Measurements from ENCODE around the gene CARMIL3. TPM values are rescaled to one million over a fixed set of nuclear protein-coding genes. Genes with fewer than 3 reads are reported as not detected.
"Not testable (repeated sequence)": the region's sequence is repeated elsewhere in the genome, so short reads cannot be mapped to it uniquely, and the experiment has no call there.

The CARMIL3 gene
- total RNA-seq, 1 donor from 2014 or later = 1.2 TPM

- H3K9me3 ChIP-seq = peaks cover 10% of the 10 kb centered on the region
- peak in 1 of 2 donors; percentile 84 for DNase-seq (ENCODE audit: extremely low spot score in 2 of 2)
- TF ChIP-seq CTCF (IDR thresholded peaks at IDR 0.05) = no peak
- TF ChIP-seq POLR2A (IDR thresholded peaks at IDR 0.05) = no peak
- no peak for TF ChIP-seq POLR2AphosphoS5 (IDR thresholded peaks at IDR 0.05; ENCODE audit: insufficient read depth in 1 of 2, low read depth in 1 of 2)
- intact Hi-C loops (cut with DNase I) = no loop called here
- no peaks in the 10 kb centered on the region for H3K27me3 ChIP-seq
- no peak overlapping the region for H3K27ac ChIP-seq
- H3K4me1 ChIP-seq = peaks cover 20% of the 10 kb centered on the region
- no peak overlapping the region for H3K4me3 ChIP-seq
- no peaks in the 10 kb centered on the region for H3K36me3 ChIP-seq
Measured at GRCh38 chr14:24032727-24033418, 18.9 kb upstream of the CARMIL3 start.

- Histone ChIP-seq H3K27ac (peak overlapping the region; percentile 88), H3K9me3 (peaks cover 10% of the 10 kb centered on the region), H3K4me1 (peaks cover 20% of the 10 kb centered on the region), H3K4me3 (peak overlapping the region; percentile 59 to 67)
- DNase-seq (ENCODE audit: extremely low spot score in 2 of 2); H3K36me3 ChIP-seq; H3K27me3 ChIP-seq; intact Hi-C loops (cut with DNase I): not testable (repeated sequence)
Measured at GRCh38 chr14:24035769-24036168, 16.0 kb upstream of the CARMIL3 start.

GRCh38 chr14:24036169-24036962, 15.4 kb upstream of the CARMIL3 start:
- DNase-seq (ENCODE audit: extremely low spot score in 2 of 2) = peak in 1 of 2 donors; percentile 88
- H3K9me3 ChIP-seq = peaks cover 10% of the 10 kb centered on the region
- no peaks in the 10 kb centered on the region for H3K27me3 ChIP-seq
- peak overlapping the region; percentile 59 to 67 for H3K4me3 ChIP-seq
- H3K4me1 ChIP-seq = peaks cover 20% of the 10 kb centered on the region
- peak overlapping the region; percentile 88 for H3K27ac ChIP-seq
- peak in 1 of 2 donors; percentile 64 for TF ChIP-seq POLR2AphosphoS5 (IDR thresholded peaks at IDR 0.05; ENCODE audit: insufficient read depth in 1 of 2, low read depth in 1 of 2)
- TF ChIP-seq CTCF (IDR thresholded peaks at IDR 0.05) = peak; percentile 48 to 80 (median 64)
- TF ChIP-seq POLR2A (IDR thresholded peaks at IDR 0.05) = no peak
- no peaks in the 10 kb centered on the region for H3K36me3 ChIP-seq
- intact Hi-C loops (cut with DNase I) = no loop called here

- intact Hi-C loops (cut with DNase I); H3K27me3 ChIP-seq; H3K36me3 ChIP-seq; H3K9me3 ChIP-seq; DNase-seq (ENCODE audit: extremely low spot score in 2 of 2): not testable (repeated sequence)
- peak overlapping the region; percentile 59 to 67 for H3K4me3 ChIP-seq
- peak overlapping the region; percentile 88 for H3K27ac ChIP-seq
- peaks cover 20% of the 10 kb centered on the region for H3K4me1 ChIP-seq
Measured at GRCh38 chr14:24036963-24037657, 14.7 kb upstream of the CARMIL3 start.

GRCh38 chr14:24037658-24038037, 14.2 kb upstream of the CARMIL3 start:
- H3K27ac ChIP-seq = no peak overlapping the region
- no peak overlapping the region for H3K4me3 ChIP-seq
- peaks cover 21% of the 10 kb centered on the region for H3K4me1 ChIP-seq
- no peak for DNase-seq (ENCODE audit: extremely low spot score in 2 of 2)
- TF ChIP-seq CTCF (IDR thresholded peaks at IDR 0.05) = no peak
- no peaks in the 10 kb centered on the region for H3K36me3 ChIP-seq
- peaks cover 2% of the 10 kb centered on the region for H3K9me3 ChIP-seq
- no peaks in the 10 kb centered on the region for H3K27me3 ChIP-seq
- intact Hi-C loops (cut with DNase I) = no loop called here

Data from vagina (tissue), 2 donors.